Measurements from ENCODE around the gene CNTNAP2. TPM values are rescaled to one million over a fixed set of nuclear protein-coding genes. Genes with fewer than 3 reads are reported as not detected.

CNTNAP2 gene
- total RNA-seq, 1 experiment from 2014 or later = 0.03 TPM

GRCh38 chr7:148011753-148012152 lies 1895.2 kb downstream of the CNTNAP2 start:
- DNase-seq (ENCODE audit: low read depth, low spot score) (no peak), ATAC-seq (no peak)
- CTCF ChIA-PET = no interaction called here
- Histone ChIP-seq H3K27ac (ENCODE audit: low read length) (no peak overlapping the region), H3K4me1 (ENCODE audit: control insufficient read depth, insufficient read depth, low read length) (no peaks in the 10 kb centered on the region), H3K36me3 (ENCODE audit: control insufficient read depth, insufficient read depth, low read length) (no peaks in the 10 kb centered on the region), H3K27me3 (ENCODE audit: control insufficient read depth, insufficient read depth, low read length) (no peaks in the 10 kb centered on the region), H3K4me3 (ENCODE audit: low read depth in 2 of 2, low read length in 2 of 2) (no peak overlapping the region), H3K9me3 (ENCODE audit: control insufficient read depth, insufficient read depth, low read depth, low read length) (no peaks in the 10 kb centered on the region)
- BruUV-seq (replicated peaks) = no TSS peak
- POLR2A ChIA-PET = no interaction called here
- TF ChIP-seq POLR2AphosphoS5 (IDR thresholded peaks at IDR 0.05; ENCODE audit: low read depth, low read length) (no peak), TCF7L2 (IDR thresholded peaks at IDR 0.05; ENCODE audit: low read depth, low read length) (no peak), SIN3A (IDR thresholded peaks at IDR 0.05; ENCODE audit: borderline replicate concordance, insufficient read depth, low read depth, low read length) (no peak), CTCF (IDR thresholded peaks at IDR 0.05) (no peak), REST (IDR thresholded peaks at IDR 0.05; ENCODE audit: insufficient read depth in 1 of 2, low read depth in 2 of 2, low read length in 1 of 2) (no peak)
- in situ Hi-C loops (cut with HindIII; ENCODE audit: low pct_unique_long_range_greater_than_20kb, low sequenced_read_pairs) (no loop called here), intact Hi-C loops (cut with micrococcal nuclease; ENCODE audit: unreplicated experiment) (no loop called here)

GRCh38 chr7:148014001-148014400 lies 1897.4 kb downstream of the CNTNAP2 start:
- no peak for ATAC-seq
- BruUV-seq (replicated peaks) = no TSS peak
- ChIA-PET POLR2A (no interaction called here), CTCF (no interaction called here)
- DNase-seq (ENCODE audit: low read depth, low spot score) = no peak
- Histone ChIP-seq H3K4me3 (ENCODE audit: low read depth in 2 of 2, low read length in 2 of 2) (no peak overlapping the region), H3K27ac (ENCODE audit: low read length) (no peak overlapping the region), H3K4me1 (ENCODE audit: control insufficient read depth, insufficient read depth, low read length) (no peaks in the 10 kb centered on the region), H3K27me3 (ENCODE audit: control insufficient read depth, insufficient read depth, low read length) (no peaks in the 10 kb centered on the region), H3K9me3 (ENCODE audit: control insufficient read depth, insufficient read depth, low read depth, low read length) (no peaks in the 10 kb centered on the region), H3K36me3 (ENCODE audit: control insufficient read depth, insufficient read depth, low read length) (no peaks in the 10 kb centered on the region)
- TF ChIP-seq TCF7L2 (IDR thresholded peaks at IDR 0.05; ENCODE audit: low read depth, low read length) (no peak), SIN3A (IDR thresholded peaks at IDR 0.05; ENCODE audit: borderline replicate concordance, insufficient read depth, low read depth, low read length) (no peak), CTCF (IDR thresholded peaks at IDR 0.05) (no peak), POLR2AphosphoS5 (IDR thresholded peaks at IDR 0.05; ENCODE audit: low read depth, low read length) (no peak), REST (IDR thresholded peaks at IDR 0.05; ENCODE audit: insufficient read depth in 1 of 2, low read depth in 2 of 2, low read length in 1 of 2) (no peak)
- intact Hi-C loops (cut with micrococcal nuclease; ENCODE audit: unreplicated experiment) = no loop called here
- in situ Hi-C loops (cut with HindIII; ENCODE audit: low pct_unique_long_range_greater_than_20kb, low sequenced_read_pairs) = no loop called here
